GM18517 (cell line): ENCODE measurements around the gene DESI1.
"Not testable (repeated sequence)": the region's sequence is repeated elsewhere in the genome, so short reads cannot be mapped to it uniquely, and the experiment has no call there.

ENCODE experiments used
- ATAC-seq: cut with Tn5 transposase; IDR thresholded peaks from one replicate; pipeline ENCODE4 v1.9.1; 2021; ENCODE audit warnings: mild to moderate bottlenecking, moderate library complexity; ENCODE audit not compliant: unreplicated experiment

The DESI1 gene

GRCh38 chr22:41562461-41562860 is 58.4 kb downstream of the DESI1 start:
- ATAC-seq: no peak

GRCh38 chr22:41561788-41562187 is 59.1 kb downstream of the DESI1 start:
- ATAC-seq: no peak

DNA sequence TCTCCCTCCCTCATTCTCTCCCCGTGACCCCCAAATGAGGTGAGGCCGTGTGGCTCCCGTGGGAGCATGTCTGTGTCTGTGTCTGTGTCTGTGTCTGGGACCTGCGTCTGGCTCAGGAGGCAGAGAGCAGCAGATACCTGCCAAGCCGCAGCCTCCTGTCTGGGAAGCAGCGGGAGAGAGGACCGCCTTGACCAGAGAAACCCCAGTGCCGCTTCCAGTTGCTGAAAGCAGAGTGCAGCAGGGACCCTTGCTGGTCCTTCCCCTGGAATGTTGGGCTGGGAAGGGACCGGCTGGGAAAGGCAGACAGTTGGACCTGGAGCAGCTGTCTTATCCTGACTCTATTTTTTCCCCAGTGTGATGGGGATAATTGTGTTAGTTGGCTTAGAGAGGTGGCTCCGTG is 59.5 kb downstream of the DESI1 start:
- ATAC-seq: no peak

DNA sequence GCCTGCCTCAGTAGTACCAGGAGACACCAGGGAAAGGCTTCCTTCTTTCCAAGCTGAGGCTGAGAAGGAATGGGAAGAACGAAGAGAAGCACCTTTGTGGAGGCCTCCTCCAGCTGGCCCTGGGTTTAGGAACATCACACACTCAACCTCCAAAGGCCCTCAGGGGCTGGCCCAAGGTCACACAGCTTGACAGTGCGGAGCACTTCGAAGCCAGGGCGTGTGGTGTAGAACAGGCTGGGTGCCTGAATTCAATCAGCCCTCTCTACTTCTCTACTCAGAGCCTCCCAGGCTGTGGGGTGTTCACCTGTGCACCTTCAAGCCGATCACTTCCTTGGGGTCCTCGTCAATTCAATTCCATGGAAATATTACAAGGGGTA is 60.8 kb downstream of the DESI1 start:
- ATAC-seq: no peak

DNA sequence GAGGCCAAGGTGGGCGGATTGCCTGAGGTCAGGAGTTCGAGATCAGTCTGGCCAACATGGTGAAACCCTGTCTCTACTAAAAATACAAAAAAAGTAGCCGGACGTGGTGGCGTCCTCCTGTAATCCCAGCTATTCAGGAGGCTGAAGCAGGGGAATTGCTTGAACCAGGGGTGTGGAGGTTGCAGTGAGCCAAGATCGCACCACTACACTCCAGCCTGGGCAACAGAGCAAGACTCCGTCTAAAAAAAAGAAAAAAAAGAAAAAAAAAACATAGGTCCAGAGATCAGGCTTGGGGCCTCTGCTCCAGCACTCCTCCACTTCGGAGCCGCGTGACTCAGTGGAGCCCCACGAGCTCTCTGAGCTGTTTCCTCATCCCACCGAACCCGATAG is 62.6 kb downstream of the DESI1 start:
- ATAC-seq: not testable (repeated sequence)

GRCh38 chr22:41557401-41558240 is 63.2 kb downstream of the DESI1 start:
- no peak for ATAC-seq

DNA sequence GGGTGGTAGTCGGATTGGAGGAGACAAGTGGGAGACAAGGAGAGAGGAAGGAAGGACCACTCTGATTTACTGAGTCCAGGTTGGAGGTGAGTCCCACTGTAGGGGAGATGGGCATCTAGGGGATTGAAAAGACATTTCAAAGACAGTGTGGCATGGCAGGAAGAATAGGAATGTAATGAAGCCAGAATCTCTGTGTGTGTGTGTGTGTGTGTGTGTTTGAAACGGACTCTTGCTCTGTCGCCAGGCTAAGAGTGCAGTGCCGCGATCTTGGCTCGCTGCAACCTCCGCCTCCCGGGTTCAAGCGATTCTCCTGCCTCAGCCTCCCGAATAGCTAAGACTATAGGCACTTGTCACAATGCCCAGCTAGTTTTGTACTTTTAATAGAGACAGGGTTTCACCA is 64.3 kb downstream of the DESI1 start:
- no peak for ATAC-seq

DNA sequence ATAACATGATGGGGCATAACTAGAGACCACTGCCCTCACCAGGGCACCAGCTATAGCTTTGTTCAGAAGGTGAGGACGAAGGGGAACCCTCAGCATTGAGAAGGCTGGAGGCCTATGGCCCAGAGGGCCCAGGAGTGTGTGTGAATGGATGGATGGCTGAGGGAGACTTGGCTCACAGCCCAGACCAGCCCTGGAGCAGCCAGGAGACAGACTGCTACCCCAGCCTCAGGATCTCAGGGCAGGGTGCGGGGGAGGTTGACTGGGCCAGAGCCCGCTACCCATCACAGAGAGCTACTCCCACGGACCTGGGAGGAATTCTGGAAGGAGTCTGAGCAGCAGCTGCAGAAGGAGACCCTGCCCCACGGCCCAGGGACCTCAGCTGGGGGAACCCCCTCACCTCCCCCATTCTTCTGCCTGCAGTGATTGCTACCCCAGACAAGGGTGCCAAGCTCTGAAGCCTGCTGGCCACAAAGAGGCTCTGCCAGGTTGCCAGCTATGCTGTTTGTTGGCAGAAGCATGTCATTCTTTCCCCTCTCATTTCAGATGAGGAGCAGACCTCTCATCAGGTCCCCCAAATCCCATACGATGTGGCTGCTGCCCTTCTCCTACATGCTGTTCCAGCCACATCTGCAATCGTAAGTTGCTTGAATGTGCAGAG is 65.4 kb downstream of the DESI1 start:
- no peak for ATAC-seq

DNA sequence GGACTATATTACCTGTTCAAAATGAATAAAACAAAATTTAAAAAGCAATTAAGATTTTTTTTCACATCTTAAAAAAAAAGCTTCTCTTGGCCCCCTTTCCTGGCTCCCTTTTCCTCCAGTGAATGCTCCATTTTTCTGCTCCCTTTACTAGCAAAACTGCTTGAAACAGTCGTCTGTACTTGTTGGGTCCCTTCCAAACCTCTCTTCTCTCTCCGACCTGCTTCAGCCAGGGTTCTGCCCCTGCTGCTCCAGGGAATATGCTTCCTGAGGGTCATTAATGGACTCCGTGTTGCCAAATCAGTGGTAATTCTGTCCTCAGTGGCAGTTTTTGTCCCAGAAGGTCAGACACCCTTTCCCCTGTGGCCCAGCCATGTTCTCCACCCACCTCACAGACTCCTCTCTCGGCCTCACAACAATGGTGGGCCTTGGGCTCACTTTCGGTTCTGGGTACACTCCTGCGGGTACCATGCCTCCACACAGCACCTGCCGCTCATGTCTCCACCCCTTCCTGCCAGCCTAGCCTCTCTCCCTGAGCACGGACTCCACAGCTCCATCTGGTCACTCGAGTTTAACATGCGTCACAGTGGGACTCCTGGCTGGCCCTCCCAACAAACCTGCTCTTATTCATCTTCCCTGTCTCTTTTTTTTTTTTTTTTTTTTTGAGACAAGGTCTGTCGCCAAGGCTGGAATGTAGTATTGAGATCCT is 68.8 kb downstream of the DESI1 start:
- no peak for ATAC-seq

DNA sequence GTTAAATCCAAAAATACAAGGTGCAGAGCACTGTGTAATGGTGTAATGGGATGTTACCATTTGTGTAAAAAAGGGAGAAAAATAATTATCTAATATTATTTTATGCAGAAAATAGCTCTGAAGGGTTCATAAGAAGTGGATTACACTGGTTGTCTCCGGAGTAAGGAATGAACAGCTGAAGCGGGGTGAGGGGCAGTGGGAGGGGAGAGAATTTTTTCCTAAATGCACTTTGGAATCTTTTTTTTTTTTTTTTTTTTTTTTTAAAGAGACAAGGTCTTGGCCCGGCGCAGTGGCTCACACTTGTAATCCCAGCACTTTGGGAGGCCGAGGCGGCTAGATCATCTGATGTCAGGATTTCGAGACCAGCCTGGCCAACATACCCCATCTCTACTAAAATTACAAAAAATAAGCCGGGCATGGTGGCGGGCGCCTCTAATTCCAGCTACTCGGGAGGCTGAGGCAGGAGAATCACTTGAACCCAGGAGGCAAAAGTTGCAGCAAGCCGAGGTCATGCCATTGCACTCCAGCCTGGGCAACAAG is 69.8 kb downstream of the DESI1 start:
- ATAC-seq: no peak

- ATAC-seq: no peak
Observed at GRCh38 chr22:41548830-41549211, 72.0 kb downstream of the DESI1 start.
